H1 (cell line): ENCODE results near the gene GNG13. TPM values are rescaled to one million over a fixed set of nuclear protein-coding genes. Genes with fewer than 3 reads are reported as not detected.

ENCODE experiments used
- CHD7 ChIP-seq: fragments of 300-600 bp; sonication (generic); IDR thresholded peaks from 2 replicates; pipeline ENCODE4 v1.7.1; 2012; ENCODE audit warnings: low read length, moderate library complexity, mild to moderate bottlenecking, inconsistent platforms; ENCODE audit not compliant: insufficient replicate concordance
- SRF ChIP-seq: IDR thresholded peaks from 2 replicates; pipeline ENCODE4 v1.6.1; 2011; ENCODE audit warnings: mild to moderate bottlenecking, low read depth, low read length, moderate library complexity
- polyA plus RNA-seq, 7 experiments: library from polyadenylated mRNA; depleted of rRNA in 3 of 7; stranded (reverse) in 5 of 7; unstranded in 2 of 7; fragments of >200 nt in 5 of 7; fragments of 200-250 nt in 2 of 7; gene quantifications; 1 replicate in 5 of 7; 2 replicates in 1 of 7; 4 replicates in 1 of 7; pipeline versions ENCODE4 v1.2.1 to v1.2.3, GENCODE V29; 2011 to 2013; ENCODE audit warnings: missing spikeins in 2 of 7, mixed read lengths in 2 of 7
- total RNA-seq: library from RNA; stranded (reverse); fragmentation: NEBNext Ultra II Directional; extraction: Animal tissue kit (Norgen Biotek cat#: 25700); gene quantifications from 2 replicates; pipeline ENCODE4 v1.2.1, GENCODE V29; 2021

GNG13 gene
- total and polyA plus RNA-seq, 2 of the 8 experiments (the other 6 are each of a cell fraction or from before 2014, with no cell fraction given): not detected

DNA sequence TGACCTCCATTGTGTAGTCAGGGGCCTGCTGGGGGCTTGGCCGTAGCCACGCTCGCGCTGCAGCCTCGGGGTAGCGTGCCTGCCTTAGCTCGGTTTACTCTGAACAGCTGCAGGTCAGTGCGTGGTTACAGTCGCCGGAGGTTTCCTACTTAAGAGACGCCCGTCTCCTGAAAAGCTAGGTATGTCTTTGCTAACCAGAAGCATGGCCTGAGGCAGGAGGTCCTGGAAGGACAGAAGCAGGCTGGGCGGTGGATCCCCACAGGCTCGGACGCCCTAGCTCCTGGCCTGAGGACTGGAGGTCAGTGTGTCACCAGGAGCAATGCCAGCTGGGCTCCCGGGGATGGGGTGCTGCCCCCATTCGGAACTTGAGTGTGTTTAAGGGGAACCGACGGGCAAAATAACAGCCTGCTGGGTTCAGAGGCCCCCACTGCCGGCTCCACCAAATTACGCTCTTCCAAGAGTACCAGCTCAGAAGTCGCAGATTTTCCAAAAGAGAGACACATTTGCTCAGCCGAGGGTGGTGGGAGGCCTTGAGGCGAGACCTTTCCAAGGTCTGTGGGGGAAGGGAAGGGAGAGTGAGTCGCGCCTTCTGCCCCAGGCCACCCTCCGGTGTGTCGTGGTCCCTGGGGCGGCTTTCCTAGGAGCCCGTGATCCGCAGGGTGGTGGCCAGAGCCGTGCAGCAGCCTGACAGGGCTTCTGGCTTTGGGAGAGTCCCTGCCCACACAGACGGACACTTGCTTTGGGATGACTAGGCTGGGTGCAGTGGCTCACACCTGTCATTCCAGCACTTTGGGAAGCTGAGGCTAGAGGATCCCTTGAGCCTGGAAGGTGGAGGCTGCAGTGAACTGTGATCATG, 3.9 kb upstream of the GNG13 start (continued):
- TF ChIP-seq SRF: no peak
- no peak for TF ChIP-seq CHD7
- TF ChIP-seq, all 59 proteins: peak for 0
